ENCODE measurements around the gene SLC16A13.

DNA sequence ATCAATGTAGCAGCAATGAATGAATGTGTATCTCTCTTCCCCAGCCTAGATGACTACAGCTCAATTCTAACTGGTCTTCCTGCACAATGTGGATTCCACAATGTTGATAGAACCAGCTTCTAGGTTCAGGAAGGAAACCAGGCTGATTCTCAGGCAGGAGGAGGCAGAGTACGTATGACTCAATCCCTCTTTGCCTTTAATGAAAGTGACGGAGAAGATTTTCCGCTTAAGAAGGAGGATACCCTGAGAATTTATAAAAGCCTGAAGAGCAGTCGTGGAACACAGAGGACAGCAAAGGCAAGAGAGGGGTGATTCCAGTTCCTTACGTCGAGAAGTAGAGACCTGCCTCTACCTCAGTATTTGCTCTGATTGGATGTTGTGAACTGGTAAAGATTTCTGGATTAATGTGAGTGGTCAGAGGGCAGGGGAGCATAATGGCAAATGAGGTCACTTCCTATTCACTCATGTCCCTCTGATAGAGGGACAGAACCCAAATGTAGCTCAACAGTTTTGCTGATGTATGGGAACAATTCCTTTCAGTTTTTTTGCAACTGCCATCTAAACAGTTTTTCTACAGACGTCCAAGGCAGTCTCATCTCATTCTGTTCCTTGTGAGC, 23.1 kb downstream of the SLC16A13 start:
- TF ChIP-seq, protein P1, sequence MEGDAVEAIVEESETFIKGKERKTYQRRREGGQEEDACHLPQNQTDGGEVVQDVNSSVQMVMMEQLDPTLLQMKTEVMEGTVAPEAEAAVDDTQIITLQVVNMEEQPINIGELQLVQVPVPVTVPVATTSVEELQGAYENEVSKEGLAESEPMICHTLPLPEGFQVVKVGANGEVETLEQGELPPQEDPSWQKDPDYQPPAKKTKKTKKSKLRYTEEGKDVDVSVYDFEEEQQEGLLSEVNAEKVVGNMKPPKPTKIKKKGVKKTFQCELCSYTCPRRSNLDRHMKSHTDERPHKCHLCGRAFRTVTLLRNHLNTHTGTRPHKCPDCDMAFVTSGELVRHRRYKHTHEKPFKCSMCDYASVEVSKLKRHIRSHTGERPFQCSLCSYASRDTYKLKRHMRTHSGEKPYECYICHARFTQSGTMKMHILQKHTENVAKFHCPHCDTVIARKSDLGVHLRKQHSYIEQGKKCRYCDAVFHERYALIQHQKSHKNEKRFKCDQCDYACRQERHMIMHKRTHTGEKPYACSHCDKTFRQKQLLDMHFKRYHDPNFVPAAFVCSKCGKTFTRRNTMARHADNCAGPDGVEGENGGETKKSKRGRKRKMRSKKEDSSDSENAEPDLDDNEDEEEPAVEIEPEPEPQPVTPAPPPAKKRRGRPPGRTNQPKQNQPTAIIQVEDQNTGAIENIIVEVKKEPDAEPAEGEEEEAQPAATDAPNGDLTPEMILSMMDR (IDR thresholded peaks at IDR 0.05), result no peak
- no peak for TF ChIP-seq POLR2A (IDR thresholded peaks at IDR 0.05)

All from upper lobe of left lung (tissue), 4 donors.